A673 (cell line): ENCODE data around the gene MCM3.

Experiments used
- EZH2 ChIP-seq: fragments of 200-600 bp; sonication (generic); IDR thresholded peaks from 2 replicates; pipeline ENCODE4 v1.6.1; 2017; ENCODE audit warnings: borderline replicate concordance, low read depth, mild to moderate bottlenecking, mixed read lengths, antibody characterized with exemption, low read length; ENCODE audit not compliant: poor library complexity, severe bottlenecking
- TF ChIP-seq, protein P1 (sequence below): fragments of 300-800, 200-600 bp; sonication (generic); conservative IDR thresholded peaks from 2 replicates; pipeline ENCODE4 v1.5.1; 2017; ENCODE audit warnings: low read depth, mild to moderate bottlenecking, antibody characterized with exemption, low read length, moderate library complexity, mixed read lengths

DNA sequence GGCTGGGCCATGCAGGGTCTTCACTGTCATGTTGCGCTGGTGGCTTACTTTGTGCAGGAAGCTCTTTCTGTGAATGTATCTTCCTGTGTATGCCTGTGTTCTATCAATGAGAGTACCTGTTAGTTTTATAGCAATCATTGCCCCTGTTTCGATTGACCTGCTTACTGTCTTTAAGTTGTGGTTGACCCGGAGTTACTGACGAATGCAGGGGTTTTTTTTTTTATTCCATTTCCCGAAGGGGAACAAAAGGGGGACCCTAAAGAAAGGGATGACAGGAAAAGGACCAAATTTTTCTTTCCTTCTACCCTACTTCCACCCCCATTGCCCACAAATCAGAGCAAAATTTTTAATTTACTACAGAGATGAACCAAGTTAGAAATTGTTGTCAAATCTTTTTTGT is 40.1 kb downstream of the MCM3 start, which contains the start of gene IL17F:
- TF ChIP-seq, protein P1, sequence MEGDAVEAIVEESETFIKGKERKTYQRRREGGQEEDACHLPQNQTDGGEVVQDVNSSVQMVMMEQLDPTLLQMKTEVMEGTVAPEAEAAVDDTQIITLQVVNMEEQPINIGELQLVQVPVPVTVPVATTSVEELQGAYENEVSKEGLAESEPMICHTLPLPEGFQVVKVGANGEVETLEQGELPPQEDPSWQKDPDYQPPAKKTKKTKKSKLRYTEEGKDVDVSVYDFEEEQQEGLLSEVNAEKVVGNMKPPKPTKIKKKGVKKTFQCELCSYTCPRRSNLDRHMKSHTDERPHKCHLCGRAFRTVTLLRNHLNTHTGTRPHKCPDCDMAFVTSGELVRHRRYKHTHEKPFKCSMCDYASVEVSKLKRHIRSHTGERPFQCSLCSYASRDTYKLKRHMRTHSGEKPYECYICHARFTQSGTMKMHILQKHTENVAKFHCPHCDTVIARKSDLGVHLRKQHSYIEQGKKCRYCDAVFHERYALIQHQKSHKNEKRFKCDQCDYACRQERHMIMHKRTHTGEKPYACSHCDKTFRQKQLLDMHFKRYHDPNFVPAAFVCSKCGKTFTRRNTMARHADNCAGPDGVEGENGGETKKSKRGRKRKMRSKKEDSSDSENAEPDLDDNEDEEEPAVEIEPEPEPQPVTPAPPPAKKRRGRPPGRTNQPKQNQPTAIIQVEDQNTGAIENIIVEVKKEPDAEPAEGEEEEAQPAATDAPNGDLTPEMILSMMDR: no peak
- TF ChIP-seq EZH2: no peak
